Heart left ventricle (tissue), 13 donors: ENCODE measurements around the gene P2RY14.

Experiments
- CTCF ChIP-seq, 12 donors: fragments of 200-600 bp; sonication (generic) in 4 of 12; IDR thresholded peaks; one replicate each; pipeline versions ENCODE4 v1.5.0 to v1.8.0; 2018 to 2022; ENCODE audit warnings: antibody characterized with exemption in 12 of 12, mild to moderate bottlenecking in 5 of 12
- POLR2A ChIP-seq, 2 donors: fragments of 450-650 bp; IDR thresholded peaks; one replicate each; pipeline ENCODE4 v1.6.1; 2017; ENCODE audit warnings: antibody characterized with exemption in 2 of 2, mild to moderate bottlenecking in 2 of 2, moderate library complexity in 2 of 2
- donor health status: ischemic (EF 13 %, LVEDD 7.1; RV severe dilation, severe dysfunction).
- donor health status: DM: no; HTN: yes; CAD: no.
- donor health status: DM: no; HTN: no; CAD: no.
- donor health status: ischemic (EF 25% LVEDD 6.9; RV normal size, moderate dysfunction).
- donor health status: ischemic (EF 25% LVEDD 5.7; RV mildly dilated, moderate dysfunction).
- donor health status: ischemic (EF 35%, LVEDD 5.7; RV mildly dilated, moderate dysfunction).
- donor health status: nonischemic (EF 11% LVEDD 7.7; RV severe dilation, severe dysfunction).
- donor health status: DM: yes; HTN: yes; CAD: no.
- donor health status: PGD.
- donor health status: ischemic (EF 29% LVEDD 5.4; RV normal size, mild dysfunction).
- donor health status: nonischemic (EF 23%, LVEDD 6.1; RV moderate dilation, normal function).

DNA sequence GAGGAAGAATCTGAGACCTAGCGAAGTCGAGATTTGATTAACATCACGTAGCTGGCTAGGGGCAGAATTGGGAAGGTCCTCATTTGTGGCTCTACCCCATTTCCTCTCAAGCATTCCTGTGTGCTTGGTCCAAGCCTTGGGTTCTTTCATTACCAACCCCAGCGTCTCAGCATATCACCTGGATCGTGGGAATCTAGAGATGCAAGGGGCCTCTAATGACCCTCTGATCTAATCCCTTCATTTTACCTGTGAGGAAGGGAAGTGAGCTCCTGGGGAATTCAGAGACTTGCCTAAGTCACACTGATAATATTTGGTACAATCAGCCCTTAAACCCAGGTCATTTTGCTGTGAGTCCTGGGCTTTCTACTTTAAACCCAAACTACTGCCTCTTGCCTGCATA lies 36.3 kb upstream of the P2RY14 start:
- no peak for TF ChIP-seq POLR2A (IDR thresholded peaks at IDR 0.05)
- TF ChIP-seq CTCF (IDR thresholded peaks at IDR 0.05): no peak
